ENCODE measurements around the gene KCTD17.

- no peak for TF ChIP-seq CTCF (IDR thresholded peaks at IDR 0.05)
- 0 out of 2 replicates have a peak, but pooled peaks have one; percentile 31 for TF ChIP-seq SIN3A (IDR thresholded peaks at IDR 0.05; ENCODE audit: borderline replicate concordance, insufficient read depth, low read depth, low read length)
- TF ChIP-seq POLR2AphosphoS5 (IDR thresholded peaks at IDR 0.05; ENCODE audit: low read depth, low read length) = no peak
Observed at GRCh38 chr22:37019309-37020191, 32.0 kb upstream of the KCTD17 start, which contains the start of the genes MPST and TST.

Measured in Panc1 (cell line).